Peyer's patch (tissue), 4 donors: ENCODE measurements around the gene FOXN4.

Experiments used
- POLR2A ChIP-seq, 2 donors: fragments of 450-650 bp; IDR thresholded peaks; one replicate each; pipeline ENCODE4 v1.5.1; 2017; ENCODE audit warnings: antibody characterized with exemption in 2 of 2, mild to moderate bottlenecking in 2 of 2, moderate library complexity in 2 of 2
- TF ChIP-seq, protein P1 (sequence below), 6 experiments: fragments of 450-650 bp in 4 of 6; fragments of 200-600 bp in 2 of 6; sonication (generic) in 1 of 6; IDR thresholded peaks; one replicate each; pipeline ENCODE4 v1.5.1; 2017 to 2019; ENCODE audit warnings: antibody characterized with exemption in 6 of 6, mild to moderate bottlenecking in 3 of 6, moderate library complexity in 1 of 6

- TF ChIP-seq, protein P1, sequence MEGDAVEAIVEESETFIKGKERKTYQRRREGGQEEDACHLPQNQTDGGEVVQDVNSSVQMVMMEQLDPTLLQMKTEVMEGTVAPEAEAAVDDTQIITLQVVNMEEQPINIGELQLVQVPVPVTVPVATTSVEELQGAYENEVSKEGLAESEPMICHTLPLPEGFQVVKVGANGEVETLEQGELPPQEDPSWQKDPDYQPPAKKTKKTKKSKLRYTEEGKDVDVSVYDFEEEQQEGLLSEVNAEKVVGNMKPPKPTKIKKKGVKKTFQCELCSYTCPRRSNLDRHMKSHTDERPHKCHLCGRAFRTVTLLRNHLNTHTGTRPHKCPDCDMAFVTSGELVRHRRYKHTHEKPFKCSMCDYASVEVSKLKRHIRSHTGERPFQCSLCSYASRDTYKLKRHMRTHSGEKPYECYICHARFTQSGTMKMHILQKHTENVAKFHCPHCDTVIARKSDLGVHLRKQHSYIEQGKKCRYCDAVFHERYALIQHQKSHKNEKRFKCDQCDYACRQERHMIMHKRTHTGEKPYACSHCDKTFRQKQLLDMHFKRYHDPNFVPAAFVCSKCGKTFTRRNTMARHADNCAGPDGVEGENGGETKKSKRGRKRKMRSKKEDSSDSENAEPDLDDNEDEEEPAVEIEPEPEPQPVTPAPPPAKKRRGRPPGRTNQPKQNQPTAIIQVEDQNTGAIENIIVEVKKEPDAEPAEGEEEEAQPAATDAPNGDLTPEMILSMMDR (IDR thresholded peaks at IDR 0.05) = no peak
- no peak for TF ChIP-seq POLR2A (IDR thresholded peaks at IDR 0.05)
These were observed 31.0 kb downstream of the FOXN4 start for GRCh38 chr12:109277899-109278762.
